ENCODE data around the gene KCNJ4. TPM values are rescaled to one million over a fixed set of nuclear protein-coding genes. Genes with fewer than 3 reads are reported as not detected.

Gene KCNJ4
- total RNA-seq, 3 donors from 2014 or later (not counting 1 experiment from before 2014, with no cell fraction given) = not detected

- DNase-seq (no peak), ATAC-seq (no peak)
- Histone ChIP-seq H3K9me3 (ENCODE audit: control insufficient read depth, insufficient read depth, low read length) (no peaks in the 10 kb centered on the region), H3K4me3 (ENCODE audit: low read length) (no peak overlapping the region), H3K27ac (ENCODE audit: low read length) (no peak overlapping the region), H3K36me3 (ENCODE audit: control insufficient read depth, insufficient read depth, low read length) (no peaks in the 10 kb centered on the region), H3K27me3 (ENCODE audit: control insufficient read depth, insufficient read depth, low read length) (peaks cover 13% of the 10 kb centered on the region), H3K4me1 (ENCODE audit: control insufficient read depth, insufficient read depth, low read length) (peaks cover 11% of the 10 kb centered on the region)
- intact Hi-C loops (cut with micrococcal nuclease) = no loop called here
- H3K4me1 Mint-ChIP-seq = peaks cover 0 to 15% of the 10 kb centered on the region in 2 donors
- TF ChIP-seq, protein P1, sequence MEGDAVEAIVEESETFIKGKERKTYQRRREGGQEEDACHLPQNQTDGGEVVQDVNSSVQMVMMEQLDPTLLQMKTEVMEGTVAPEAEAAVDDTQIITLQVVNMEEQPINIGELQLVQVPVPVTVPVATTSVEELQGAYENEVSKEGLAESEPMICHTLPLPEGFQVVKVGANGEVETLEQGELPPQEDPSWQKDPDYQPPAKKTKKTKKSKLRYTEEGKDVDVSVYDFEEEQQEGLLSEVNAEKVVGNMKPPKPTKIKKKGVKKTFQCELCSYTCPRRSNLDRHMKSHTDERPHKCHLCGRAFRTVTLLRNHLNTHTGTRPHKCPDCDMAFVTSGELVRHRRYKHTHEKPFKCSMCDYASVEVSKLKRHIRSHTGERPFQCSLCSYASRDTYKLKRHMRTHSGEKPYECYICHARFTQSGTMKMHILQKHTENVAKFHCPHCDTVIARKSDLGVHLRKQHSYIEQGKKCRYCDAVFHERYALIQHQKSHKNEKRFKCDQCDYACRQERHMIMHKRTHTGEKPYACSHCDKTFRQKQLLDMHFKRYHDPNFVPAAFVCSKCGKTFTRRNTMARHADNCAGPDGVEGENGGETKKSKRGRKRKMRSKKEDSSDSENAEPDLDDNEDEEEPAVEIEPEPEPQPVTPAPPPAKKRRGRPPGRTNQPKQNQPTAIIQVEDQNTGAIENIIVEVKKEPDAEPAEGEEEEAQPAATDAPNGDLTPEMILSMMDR (IDR thresholded peaks at IDR 0.05) = no peak
- H3K9me3 Mint-ChIP-seq = no peaks in the 10 kb centered on the region
- H3K36me3 Mint-ChIP-seq = no peaks in the 10 kb centered on the region
- H3K27ac Mint-ChIP-seq = peak overlapping the region in 1 of 2 donors; percentile 71
- H3K27me3 Mint-ChIP-seq (ENCODE audit: low read depth in 2 of 2) = peaks cover 15 to 33% of the 10 kb centered on the region in 2 donors
- 23% methylated on average over 20 of the region's 20 CpGs for WGBS (ENCODE audit: insufficient coverage)
- H3K4me3 Mint-ChIP-seq = peak overlapping the region; percentile 83
Measured at GRCh38 chr22:38467438-38467903, 12.5 kb upstream of the KCNJ4 start.

DNA sequence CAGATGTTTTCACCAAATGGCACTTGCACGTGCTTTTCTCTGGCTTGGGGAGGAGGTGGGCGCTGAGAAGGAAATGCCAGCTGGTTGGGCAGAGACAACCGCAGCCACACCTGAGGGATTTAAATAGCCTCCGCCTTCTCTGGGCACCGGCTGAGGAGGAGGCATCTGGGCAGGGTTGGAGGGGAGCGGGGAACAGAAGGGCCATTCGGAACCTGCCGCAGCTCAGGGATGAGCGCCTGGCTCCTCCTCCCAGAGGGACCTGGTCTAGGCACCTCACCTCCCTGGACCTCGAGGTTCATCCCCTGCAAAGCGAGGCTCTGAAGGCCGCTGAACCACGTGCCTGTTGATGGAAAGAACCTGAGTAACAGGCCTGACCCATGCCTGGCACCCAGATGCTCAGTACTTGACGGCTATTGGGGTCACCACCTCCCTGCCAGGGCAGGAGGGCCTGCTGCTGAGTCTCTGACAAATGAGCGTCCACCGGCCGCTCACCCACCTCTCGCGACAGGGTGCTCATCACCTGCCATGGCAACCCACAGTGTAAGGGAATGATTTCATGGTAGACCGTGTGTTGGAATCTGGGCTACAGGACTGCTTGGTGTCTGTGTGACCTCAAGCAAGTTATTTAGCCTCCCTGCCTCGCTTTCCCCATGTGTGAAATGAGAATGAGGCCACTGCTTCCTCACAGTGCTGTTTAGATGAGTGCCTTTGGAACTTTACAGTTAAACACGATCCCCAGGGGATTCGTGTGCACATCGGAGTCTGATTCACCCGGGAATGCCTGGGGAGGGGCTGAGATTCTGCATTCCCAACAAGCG lies 10.9 kb upstream of the KCNJ4 start:
- Histone ChIP-seq H3K27ac (ENCODE audit: low read length) (no peak overlapping the region), H3K4me3 (ENCODE audit: low read length) (no peak overlapping the region), H3K27me3 (ENCODE audit: control insufficient read depth, insufficient read depth, low read length) (peaks cover 16% of the 10 kb centered on the region), H3K4me1 (ENCODE audit: control insufficient read depth, insufficient read depth, low read length) (peaks cover 21% of the 10 kb centered on the region), H3K9me3 (ENCODE audit: control insufficient read depth, insufficient read depth, low read length) (no peaks in the 10 kb centered on the region), H3K36me3 (ENCODE audit: control insufficient read depth, insufficient read depth, low read length) (no peaks in the 10 kb centered on the region)
- H3K9me3 Mint-ChIP-seq = no peaks in the 10 kb centered on the region
- H3K4me3 Mint-ChIP-seq = no peak overlapping the region
- TF ChIP-seq, protein P1 (IDR thresholded peaks at IDR 0.05) = no peak
- no peak for ATAC-seq
- H3K27ac Mint-ChIP-seq = no peak overlapping the region
- WGBS (ENCODE audit: insufficient coverage) = 74% methylated on average over 26 of the region's 26 CpGs
- peaks cover 0 to 21% of the 10 kb centered on the region in 2 donors for H3K4me1 Mint-ChIP-seq
- intact Hi-C loops (cut with micrococcal nuclease) = no loop called here
- H3K36me3 Mint-ChIP-seq = no peaks in the 10 kb centered on the region
- no peak for DNase-seq
- H3K27me3 Mint-ChIP-seq (ENCODE audit: low read depth in 2 of 2) = peaks cover 15 to 42% of the 10 kb centered on the region in 2 donors

DNA sequence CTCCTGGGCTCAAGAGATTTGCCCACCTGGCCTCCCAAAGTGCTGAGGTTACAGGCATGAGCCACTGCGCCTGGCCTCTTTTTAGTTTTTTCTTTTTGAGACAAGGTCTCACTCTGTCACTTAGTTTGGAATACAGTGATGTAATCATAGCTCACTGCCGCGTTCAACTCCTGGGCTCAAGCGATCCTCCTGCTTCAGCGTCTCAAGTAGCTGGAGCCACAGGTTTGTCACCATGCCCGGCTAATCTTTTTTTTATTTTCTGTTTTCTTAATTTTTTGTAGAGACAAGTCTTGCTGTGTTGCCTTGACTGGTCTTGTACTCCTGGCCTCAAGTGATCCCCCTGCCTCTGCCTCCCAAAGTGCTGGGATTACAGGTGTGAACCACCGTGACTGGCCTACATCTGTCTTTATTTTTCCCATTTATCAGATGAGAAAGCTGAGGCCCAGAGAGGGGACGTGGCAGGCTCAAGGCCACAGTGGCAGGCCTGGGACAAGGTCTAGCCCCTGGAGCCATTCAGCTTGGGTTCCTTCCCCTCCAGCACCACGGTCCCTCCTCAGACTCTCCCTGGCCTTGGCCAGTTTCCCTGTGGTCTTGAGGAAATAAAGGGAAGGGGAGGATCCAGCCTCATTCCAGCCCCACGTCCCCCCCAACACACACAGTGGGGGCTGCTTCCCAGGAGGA lies 10.1 kb upstream of the KCNJ4 start:
- WGBS (ENCODE audit: insufficient coverage) = 87% methylated on average over 8 of the region's 10 CpGs
- peaks cover 23 to 45% of the 10 kb centered on the region in 2 donors for H3K27me3 Mint-ChIP-seq (ENCODE audit: low read depth in 2 of 2)
- H3K4me3 Mint-ChIP-seq = no peak overlapping the region
- Histone ChIP-seq H3K27ac (ENCODE audit: low read length) (no peak overlapping the region), H3K4me1 (ENCODE audit: control insufficient read depth, insufficient read depth, low read length) (peaks cover 21% of the 10 kb centered on the region), H3K27me3 (ENCODE audit: control insufficient read depth, insufficient read depth, low read length) (peaks cover 16% of the 10 kb centered on the region), H3K36me3 (ENCODE audit: control insufficient read depth, insufficient read depth, low read length) (no peaks in the 10 kb centered on the region), H3K4me3 (ENCODE audit: low read length) (no peak overlapping the region), H3K9me3 (ENCODE audit: control insufficient read depth, insufficient read depth, low read length) (no peaks in the 10 kb centered on the region)
- peaks cover 0 to 27% of the 10 kb centered on the region in 2 donors for H3K4me1 Mint-ChIP-seq
- no peaks in the 10 kb centered on the region for H3K36me3 Mint-ChIP-seq
- DNase-seq (no peak), ATAC-seq (no peak)
- H3K9me3 Mint-ChIP-seq = no peaks in the 10 kb centered on the region
- intact Hi-C loops (cut with micrococcal nuclease) = no loop called here
- TF ChIP-seq, protein P1 (IDR thresholded peaks at IDR 0.05) = no peak
- H3K27ac Mint-ChIP-seq = no peak overlapping the region
